Tibial nerve (tissue), 4 donors: ENCODE measurements around the gene CDHR5.

Experiments used
- CTCF ChIP-seq, 5 experiments: fragments of 200-600 bp in 3 of 5; fragments of 450-650 bp in 2 of 5; sonication (generic) in 3 of 5; IDR thresholded peaks; one replicate each; pipeline ENCODE4 v1.5.1; 2016 to 2019; ENCODE audit warnings: antibody characterized with exemption in 5 of 5, mild to moderate bottlenecking in 3 of 5, moderate library complexity in 2 of 5
- EP300 ChIP-seq, 2 donors: sonication (generic); formaldehyde crosslinking; IDR thresholded peaks; one replicate each; pipeline ENCODE4 v1.6.1; 2017; ENCODE audit warnings: antibody characterized with exemption in 2 of 2, mild to moderate bottlenecking in 1 of 2
- POLR2A ChIP-seq, 2 donors: fragments of 450-650 bp; IDR thresholded peaks; one replicate each; pipeline ENCODE4 v1.6.1; 2017; ENCODE audit warnings: antibody characterized with exemption in 2 of 2, mild to moderate bottlenecking in 2 of 2, moderate library complexity in 2 of 2

GRCh38 chr11:590997-591396, 33.8 kb downstream of the CDHR5 start:
- TF ChIP-seq CTCF (IDR thresholded peaks at IDR 0.05) (no peak), POLR2A (IDR thresholded peaks at IDR 0.05) (no peak), EP300 (IDR thresholded peaks at IDR 0.05) (no peak)
